Measurements from ENCODE around the gene TLR5. TPM values are rescaled to one million over a fixed set of nuclear protein-coding genes. Genes with fewer than 3 reads are reported as not detected.
A peak's percentile ranks its signal among the peaks of the same experiment; 100 is the strongest.

TLR5 gene
- total RNA-seq, 1 donor from 2014 or later, result 0.79 TPM

DNA sequence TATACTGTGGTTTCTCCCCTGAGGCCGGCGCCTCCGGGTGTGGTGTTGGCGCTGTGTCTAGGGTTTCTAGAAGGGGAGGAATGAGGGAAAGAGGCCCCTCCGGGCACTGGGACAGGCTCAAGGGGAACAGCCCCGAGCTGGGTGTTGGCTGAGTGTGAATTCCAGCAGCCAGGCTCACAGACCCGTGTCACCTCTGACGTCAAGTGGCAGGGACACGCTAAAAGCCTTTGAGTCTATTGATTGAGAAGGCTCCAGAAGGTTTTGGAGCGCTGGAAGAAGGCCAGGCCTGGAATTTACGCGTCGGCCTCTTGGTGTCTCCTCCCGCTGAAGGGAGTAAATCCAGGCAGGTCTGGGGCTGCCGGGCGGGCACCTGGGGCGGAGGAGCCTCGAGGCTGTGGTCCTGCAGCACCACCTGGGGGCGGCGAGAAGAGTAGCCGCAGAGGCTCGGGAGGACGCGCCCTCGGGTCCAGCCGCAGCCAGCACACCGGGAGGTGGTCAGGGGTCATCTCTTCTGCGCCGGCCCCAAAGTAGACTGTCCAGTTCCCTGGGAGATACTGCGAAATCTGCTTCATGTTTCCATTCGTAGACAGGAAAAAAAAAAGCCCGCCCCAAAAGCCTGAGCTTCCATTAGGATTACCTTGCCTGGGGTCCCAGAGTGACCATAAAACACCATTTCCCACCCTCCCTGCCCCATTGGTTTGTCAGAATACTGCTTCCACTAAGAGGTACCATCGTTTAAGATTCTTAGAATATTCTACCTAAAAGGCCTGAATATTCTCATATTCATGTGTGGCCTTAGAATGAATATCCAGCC is 61.7 kb downstream of the TLR5 start:
- no peaks in the 10 kb centered on the region for H3K36me3 ChIP-seq (ENCODE audit: control insufficient read depth, insufficient read depth, low read length)
- H3K4me3 ChIP-seq (ENCODE audit: low read depth, low read length), result peak overlapping the region; percentile 23
- TF ChIP-seq, protein P1, sequence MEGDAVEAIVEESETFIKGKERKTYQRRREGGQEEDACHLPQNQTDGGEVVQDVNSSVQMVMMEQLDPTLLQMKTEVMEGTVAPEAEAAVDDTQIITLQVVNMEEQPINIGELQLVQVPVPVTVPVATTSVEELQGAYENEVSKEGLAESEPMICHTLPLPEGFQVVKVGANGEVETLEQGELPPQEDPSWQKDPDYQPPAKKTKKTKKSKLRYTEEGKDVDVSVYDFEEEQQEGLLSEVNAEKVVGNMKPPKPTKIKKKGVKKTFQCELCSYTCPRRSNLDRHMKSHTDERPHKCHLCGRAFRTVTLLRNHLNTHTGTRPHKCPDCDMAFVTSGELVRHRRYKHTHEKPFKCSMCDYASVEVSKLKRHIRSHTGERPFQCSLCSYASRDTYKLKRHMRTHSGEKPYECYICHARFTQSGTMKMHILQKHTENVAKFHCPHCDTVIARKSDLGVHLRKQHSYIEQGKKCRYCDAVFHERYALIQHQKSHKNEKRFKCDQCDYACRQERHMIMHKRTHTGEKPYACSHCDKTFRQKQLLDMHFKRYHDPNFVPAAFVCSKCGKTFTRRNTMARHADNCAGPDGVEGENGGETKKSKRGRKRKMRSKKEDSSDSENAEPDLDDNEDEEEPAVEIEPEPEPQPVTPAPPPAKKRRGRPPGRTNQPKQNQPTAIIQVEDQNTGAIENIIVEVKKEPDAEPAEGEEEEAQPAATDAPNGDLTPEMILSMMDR (IDR thresholded peaks at IDR 0.05; ENCODE audit: insufficient read depth, low read length, severe bottlenecking), result peak; percentile 93
- peak; percentile 86 for DNase-seq (ENCODE audit: low read depth)
- H3K27me3 ChIP-seq (ENCODE audit: control insufficient read depth, insufficient read depth, low read length), result peaks cover 2% of the 10 kb centered on the region
- no peak for FAIRE-seq

DNA sequence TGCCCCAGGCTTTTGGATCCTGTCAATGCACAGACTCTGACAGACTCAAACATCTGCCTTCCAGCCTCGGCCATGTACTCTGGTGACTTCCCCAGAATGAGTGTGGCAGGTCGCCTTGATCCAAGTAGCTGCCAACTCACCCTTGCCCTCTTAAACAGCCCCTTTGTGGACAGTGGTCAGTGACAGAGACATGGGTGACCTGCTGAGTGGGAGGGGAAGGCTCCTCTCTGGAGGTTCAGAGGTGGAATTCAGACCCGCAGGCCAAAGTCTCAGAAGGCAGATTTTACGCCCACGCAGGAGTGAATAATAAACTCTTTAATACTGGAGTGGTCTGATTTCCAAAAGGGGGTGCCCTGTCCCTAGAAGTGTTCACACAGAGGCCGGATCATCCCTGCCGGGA is 63.5 kb downstream of the TLR5 start:
- TF ChIP-seq, protein P1 (IDR thresholded peaks at IDR 0.05; ENCODE audit: insufficient read depth, low read length, severe bottlenecking), result no peak
- no peak for DNase-seq (ENCODE audit: low read depth)
- H3K27me3 ChIP-seq (ENCODE audit: control insufficient read depth, insufficient read depth, low read length), result peaks cover 2% of the 10 kb centered on the region
- no peak for FAIRE-seq
- H3K4me3 ChIP-seq (ENCODE audit: low read depth, low read length), result no peak overlapping the region
- no peaks in the 10 kb centered on the region for H3K36me3 ChIP-seq (ENCODE audit: control insufficient read depth, insufficient read depth, low read length)

DNA sequence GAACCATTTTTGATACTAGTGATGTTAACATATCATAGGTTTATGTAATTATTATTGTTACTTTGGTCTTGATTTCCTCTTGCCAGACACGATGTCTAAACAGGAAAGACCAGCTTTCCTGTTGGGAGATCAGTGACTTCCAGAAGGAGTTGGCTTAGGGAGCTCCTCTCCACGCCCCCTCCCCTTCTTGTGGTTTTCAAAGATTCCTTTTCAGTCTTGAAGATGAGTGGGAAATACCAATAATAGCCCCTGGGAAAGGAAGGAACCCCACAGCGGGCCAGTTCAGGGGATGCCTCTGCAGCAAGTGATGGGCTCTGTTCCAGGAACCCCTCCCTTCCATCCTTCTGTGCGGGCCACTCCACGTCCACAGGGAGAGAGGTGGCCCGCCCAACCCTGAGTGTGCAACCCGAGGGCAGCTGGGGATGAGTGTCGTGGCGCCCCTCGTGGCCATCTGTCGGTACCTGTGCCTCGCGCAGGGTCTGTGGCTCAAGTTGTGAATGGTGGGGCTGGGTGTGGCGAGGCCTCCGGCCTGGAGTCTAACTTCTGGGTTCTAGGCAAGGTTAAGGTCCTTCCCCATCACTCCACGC is 65.7 kb downstream of the TLR5 start:
- FAIRE-seq, result no peak
- H3K4me3 ChIP-seq (ENCODE audit: low read depth, low read length), result no peak overlapping the region
- H3K27me3 ChIP-seq (ENCODE audit: control insufficient read depth, insufficient read depth, low read length), result peaks cover 2% of the 10 kb centered on the region
- DNase-seq (ENCODE audit: low read depth), result no peak
- H3K36me3 ChIP-seq (ENCODE audit: control insufficient read depth, insufficient read depth, low read length), result no peaks in the 10 kb centered on the region
- TF ChIP-seq, protein P1 (IDR thresholded peaks at IDR 0.05; ENCODE audit: insufficient read depth, low read length, severe bottlenecking), result no peak

DNA sequence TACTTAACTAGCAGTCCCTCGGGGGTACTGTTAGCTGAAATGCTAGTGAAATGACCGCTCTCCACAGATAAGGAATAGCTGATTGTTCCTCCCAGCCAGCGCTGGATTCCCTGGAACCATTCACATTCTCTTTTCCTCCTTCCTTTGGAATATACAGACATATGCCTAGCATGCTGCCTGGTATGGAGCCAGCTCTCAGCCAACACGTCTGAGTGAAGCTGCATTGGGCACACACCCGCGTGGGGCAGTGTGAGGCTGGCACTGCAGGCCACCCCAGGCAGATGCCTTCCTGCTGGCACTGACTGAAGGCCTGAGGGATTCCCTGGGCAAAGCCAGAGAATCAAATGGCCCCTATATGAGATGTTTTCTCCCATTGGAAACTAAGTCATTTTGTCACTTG is 66.7 kb downstream of the TLR5 start:
- TF ChIP-seq, protein P1 (IDR thresholded peaks at IDR 0.05; ENCODE audit: insufficient read depth, low read length, severe bottlenecking), result no peak
- DNase-seq (ENCODE audit: low read depth) (no peak), FAIRE-seq (no peak)
- no peak overlapping the region for H3K4me3 ChIP-seq (ENCODE audit: low read depth, low read length)
- H3K27me3 ChIP-seq (ENCODE audit: control insufficient read depth, insufficient read depth, low read length), result peaks cover 2% of the 10 kb centered on the region
- no peaks in the 10 kb centered on the region for H3K36me3 ChIP-seq (ENCODE audit: control insufficient read depth, insufficient read depth, low read length)

DNA sequence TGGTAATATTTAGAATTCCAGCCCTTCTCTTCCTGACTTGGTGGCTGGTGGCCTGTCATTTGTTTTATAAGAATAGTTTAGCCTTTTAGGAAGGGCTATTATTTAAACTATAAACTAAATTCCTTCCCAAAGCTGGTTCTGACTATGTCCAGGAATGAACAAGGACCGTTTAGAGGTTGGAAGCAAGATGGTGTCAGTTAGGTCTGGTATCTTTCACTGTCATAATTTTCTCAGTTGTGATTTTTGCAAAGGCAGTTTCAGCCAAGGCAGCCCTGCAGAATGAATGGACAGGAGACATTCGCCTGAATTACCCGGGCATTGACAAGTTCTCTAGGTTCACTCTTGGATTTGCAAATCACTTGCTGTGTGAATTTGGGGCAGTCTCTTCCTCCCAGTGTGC is 67.2 kb downstream of the TLR5 start:
- no peaks in the 10 kb centered on the region for H3K36me3 ChIP-seq (ENCODE audit: control insufficient read depth, insufficient read depth, low read length)
- FAIRE-seq (no peak), DNase-seq (ENCODE audit: low read depth) (no peak)
- no peak overlapping the region for H3K4me3 ChIP-seq (ENCODE audit: low read depth, low read length)
- peaks cover 2% of the 10 kb centered on the region for H3K27me3 ChIP-seq (ENCODE audit: control insufficient read depth, insufficient read depth, low read length)
- TF ChIP-seq, protein P1 (IDR thresholded peaks at IDR 0.05; ENCODE audit: insufficient read depth, low read length, severe bottlenecking), result no peak

Measured in bronchial epithelial cell (primary cell).